BJ (cell line): ENCODE data around the gene MAN1C1. TPM values are rescaled to one million over a fixed set of nuclear protein-coding genes. Genes with fewer than 3 reads are reported as not detected.

Source experiments
- CTCF ChIA-PET: fragments of 350-600 bp; formaldehyde crosslinking; extraction: SDS; loops from one replicate; lab custom pipeline; 2021; ENCODE audit warnings: antibody characterized with exemption, inconsistent platforms; lab: Yijun Ruan, JAX
- POLR2A ChIA-PET: fragments of 300-600 bp; sonication (Branson Sonifier 250); formaldehyde crosslinking; extraction: SDS; loops from one replicate; lab custom pipeline; 2021; ENCODE audit warnings: antibody characterized with exemption; lab: Charles Lee
- DNase-seq: peaks from one replicate; pipeline ENCODE4 v3.0.0-alpha.2; 2011; ENCODE audit warnings: low read depth
- H3K27me3 ChIP-seq: 2 replicates; pipeline ENCODE4 v1.6.0; 2011; ENCODE audit warnings: low read length; ENCODE audit not compliant: control insufficient read depth, insufficient read depth
- H3K36me3 ChIP-seq: 2 replicates; pipeline ENCODE4 v1.5.1; 2011; ENCODE audit warnings: low read length; ENCODE audit not compliant: control insufficient read depth, insufficient read depth
- H3K4me3 ChIP-seq: 2 replicates; pipeline ENCODE4 v1.5.1; 2011; ENCODE audit warnings: low read depth, mild to moderate bottlenecking, control low read depth, low read length
- CTCF ChIP-seq: IDR thresholded peaks from 2 replicates; pipeline ENCODE4 v1.5.1; 2011; ENCODE audit warnings: low read depth, mild to moderate bottlenecking, control low read depth, inconsistent platforms, low read length, moderate library complexity; ENCODE audit not compliant: insufficient read depth
- polyA plus RNA-seq: library from polyadenylated mRNA; depleted of rRNA; stranded (reverse); fragments of >200 nt; gene quantifications from 2 replicates; pipeline ENCODE4 v1.2.3, GENCODE V29; 2011

Gene MAN1C1
- polyA plus RNA-seq, 1 experiment, result 1.1 TPM

GRCh38 chr1:25773441-25774125 lies 157.0 kb downstream of the MAN1C1 start:
- Histone ChIP-seq H3K4me3 (no peak overlapping the region), H3K36me3 (no peaks in the 10 kb centered on the region), H3K27me3 (no peaks in the 10 kb centered on the region; the same call in 1 of the 2 replicates)
- DNase-seq, result no peak
- POLR2A ChIA-PET, result no interaction called here
- CTCF ChIA-PET, result interaction anchor here (0.6 to 1.7 kb wide), 6 partner anchors 9 to 165 kb away, joined by 3 to 7 read pairs (median 4); no protein-coding TSS in a partner anchor
- TF ChIP-seq CTCF, result no peak

GRCh38 chr1:25774206-25774803 lies 157.7 kb downstream of the MAN1C1 start:
- CTCF ChIA-PET, result interaction anchor here (0.6 to 1.7 kb wide), 6 partner anchors 13 to 258 kb away, joined by 3 to 7 read pairs (median 4); no protein-coding TSS in a partner anchor
- no peak for TF ChIP-seq CTCF
- Histone ChIP-seq H3K36me3 (no peaks in the 10 kb centered on the region), H3K27me3 (no peaks in the 10 kb centered on the region; the same call in 1 of the 2 replicates), H3K4me3 (no peak overlapping the region)
- POLR2A ChIA-PET, result no interaction called here
- DNase-seq, result no peak

GRCh38 chr1:25774921-25775771 lies 158.6 kb downstream of the MAN1C1 start:
- Histone ChIP-seq H3K36me3 (no peaks in the 10 kb centered on the region), H3K4me3 (no peak overlapping the region), H3K27me3 (no peaks in the 10 kb centered on the region; the same call in 1 of the 2 replicates)
- no peak for DNase-seq
- no peak for TF ChIP-seq CTCF
- ChIA-PET POLR2A (no interaction called here), CTCF (interaction anchor here (1.0 to 1.7 kb wide), 4 partner anchors 10 to 259 kb away, joined by 3 to 6 read pairs (median 3); no protein-coding TSS in a partner anchor)

GRCh38 chr1:25779388-25779787 lies 162.8 kb downstream of the MAN1C1 start:
- no peak for DNase-seq
- H3K36me3 ChIP-seq, result no peaks in the 10 kb centered on the region
- ChIA-PET CTCF (interaction anchor here (0.6 kb wide), 1 partner anchor 13 kb away, joined by 3 read pairs; no protein-coding TSS in a partner anchor), POLR2A (no interaction called here)
- TF ChIP-seq CTCF, result no peak
- H3K4me3 ChIP-seq, result no peak overlapping the region
- no peaks in the 10 kb centered on the region for H3K27me3 ChIP-seq
